ENCODE measurements around the gene IGLON5.

Gene IGLON5

GRCh38 chr19:51317968-51318367 is 6.5 kb downstream of the IGLON5 start:
- DNase-seq (ENCODE audit: low read depth) = no peak

- no peak for DNase-seq (ENCODE audit: low read depth)
These were observed 7.5 kb downstream of the IGLON5 start for GRCh38 chr19:51318687-51319648.

- no peak for DNase-seq (ENCODE audit: low read depth)
These were observed 8.3 kb downstream of the IGLON5 start for GRCh38 chr19:51319649-51320279.

GRCh38 chr19:51320280-51320657 is 8.8 kb downstream of the IGLON5 start:
- DNase-seq (ENCODE audit: low read depth) = no peak

- DNase-seq (ENCODE audit: low read depth) = no peak
These were observed 10.4 kb downstream of the IGLON5 start for GRCh38 chr19:51321799-51322198.

GRCh38 chr19:51323481-51324166 is 12.2 kb downstream of the IGLON5 start:
- DNase-seq (ENCODE audit: low read depth) = no peak

GRCh38 chr19:51324167-51324481 is 12.7 kb downstream of the IGLON5 start:
- no peak for DNase-seq (ENCODE audit: low read depth)

GRCh38 chr19:51325161-51325976 is 13.9 kb downstream of the IGLON5 start:
- no peak for DNase-seq (ENCODE audit: low read depth)

- DNase-seq (ENCODE audit: low read depth) = no peak
These were observed 15.0 kb downstream of the IGLON5 start for GRCh38 chr19:51326216-51327065.

- no peak for DNase-seq (ENCODE audit: low read depth)
These were observed 15.9 kb downstream of the IGLON5 start for GRCh38 chr19:51327066-51328001.

- DNase-seq (ENCODE audit: low read depth) = no peak
These were observed 18.0 kb downstream of the IGLON5 start for GRCh38 chr19:51329411-51329810.

GRCh38 chr19:51330366-51330765 is 18.9 kb downstream of the IGLON5 start:
- DNase-seq (ENCODE audit: low read depth) = no peak

- no peak for DNase-seq (ENCODE audit: low read depth)
These were observed 19.7 kb downstream of the IGLON5 start for GRCh38 chr19:51331193-51331592.

- DNase-seq (ENCODE audit: low read depth) = no peak
These were observed 20.3 kb downstream of the IGLON5 start for GRCh38 chr19:51331716-51332115.

GRCh38 chr19:51333836-51334460 is 22.5 kb downstream of the IGLON5 start:
- DNase-seq (ENCODE audit: low read depth) = no peak

- no peak for DNase-seq (ENCODE audit: low read depth)
These were observed 25.9 kb downstream of the IGLON5 start for GRCh38 chr19:51337141-51337860.

- no peak for DNase-seq (ENCODE audit: low read depth)
These were observed 26.6 kb downstream of the IGLON5 start for GRCh38 chr19:51337861-51338562.

All from GM04504 (cell line).